Activated CD4-positive, CD25-positive, alpha-beta regulatory T cell treated with anti-CD3 and anti-CD28 coated beads, Interleukin-2, amount 50 U/mL, for 16 hours (primary cell): Measurements from ENCODE around the gene TTLL6.
A peak's percentile ranks its signal among the peaks of the same experiment; 100 is the strongest.
"Not testable (repeated sequence)": the region's sequence is repeated elsewhere in the genome, so short reads cannot be mapped to it uniquely, and the experiment has no call there.

ENCODE experiments used
- DNase-seq: peaks from one replicate; pipeline ENCODE4 v3.0.0-alpha.2; 2020; ENCODE audit warnings: low read depth, low spot score

TTLL6 gene

GRCh38 chr17:48724251-48725003 lies 92.6 kb downstream of the TTLL6 start:
- peak; percentile 54 for DNase-seq

- no peak for DNase-seq
These were observed 93.4 kb downstream of the TTLL6 start for GRCh38 chr17:48723423-48724250.

GRCh38 chr17:48722915-48723422 lies 94.1 kb downstream of the TTLL6 start, which contains the start of gene PRAC2:
PRAC2 (plus strand) TSS chr17:48723185; CDS start chr17:48724411, 1,226 bp downstream.
- DNase-seq, result no peak

- DNase-seq, result no peak
These were observed 94.7 kb downstream of the TTLL6 start, which contains the start of gene PRAC1 for GRCh38 chr17:48722201-48722907. PRAC1 (minus strand) TSS chr17:48722518; CDS start chr17:48722392, 126 bp downstream.

GRCh38 chr17:48721009-48721402 lies 96.0 kb downstream of the TTLL6 start:
- no peak for DNase-seq

GRCh38 chr17:48720266-48721008 lies 96.6 kb downstream of the TTLL6 start:
- DNase-seq, result no peak

- no peak for DNase-seq
These were observed 97.3 kb downstream of the TTLL6 start for GRCh38 chr17:48719642-48720265.

- DNase-seq, result no peak
These were observed 98.0 kb downstream of the TTLL6 start for GRCh38 chr17:48718761-48719641.

GRCh38 chr17:48718227-48718760 lies 98.7 kb downstream of the TTLL6 start:
- no peak for DNase-seq

- no peak for DNase-seq
These were observed 99.4 kb downstream of the TTLL6 start for GRCh38 chr17:48717367-48718226.

- DNase-seq, result not testable (repeated sequence)
These were observed 100.5 kb downstream of the TTLL6 start for GRCh38 chr17:48716549-48716948.

GRCh38 chr17:48715496-48716399 lies 101.3 kb downstream of the TTLL6 start:
- DNase-seq, result no peak
